ENCODE measurements around the gene SLC6A11.

DNA sequence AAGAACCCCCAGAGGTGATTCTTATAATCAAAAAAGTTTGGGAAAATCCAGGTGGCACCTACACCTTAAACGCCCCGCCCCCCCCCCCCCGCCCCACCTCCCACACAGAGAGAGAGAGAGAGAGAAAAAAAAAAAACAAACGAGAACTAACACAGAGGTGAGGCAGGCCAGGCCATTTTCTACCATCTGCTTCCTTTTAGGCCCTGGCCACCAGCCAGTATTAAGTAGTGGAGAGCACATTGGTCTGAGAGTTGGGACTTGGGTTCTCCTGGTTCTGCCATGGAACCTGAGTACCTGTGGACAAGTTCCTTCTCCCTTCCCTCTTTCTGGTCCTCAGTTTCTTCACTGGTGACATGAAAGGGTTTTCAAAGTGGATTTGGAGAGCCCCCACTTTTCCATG lies 60.6 kb downstream of the SLC6A11 start:
- TF ChIP-seq CHD1 (IDR thresholded peaks at IDR 0.05; ENCODE audit: low read depth, low read length) (no peak), EP300 (IDR thresholded peaks at IDR 0.05; ENCODE audit: borderline replicate concordance in 1 of 2, low read depth in 2 of 2, low read length in 2 of 2) (no peak), YY1 (IDR thresholded peaks at IDR 0.05; ENCODE audit: low read depth, low read length) (no peak), GABPA (IDR thresholded peaks at IDR 0.05; ENCODE audit: borderline replicate concordance, insufficient read depth, low read length) (no peak), POLR2A (IDR thresholded peaks at IDR 0.05; ENCODE audit: control extremely low read depth in 1 of 2, low read depth in 2 of 2, low read length in 2 of 2) (no peak), KDM1A (IDR thresholded peaks at IDR 0.05; ENCODE audit: borderline replicate concordance, low read length) (no peak), ZNF274 (IDR thresholded peaks at IDR 0.05; ENCODE audit: borderline replicate concordance, extremely low read depth, low read length) (no peak), FOSL1 (IDR thresholded peaks at IDR 0.05; ENCODE audit: insufficient read depth, low read depth, low read length) (no peak), POLR2AphosphoS5 (IDR thresholded peaks at IDR 0.05; ENCODE audit: low read depth, low read length) (no peak), SIX5 (IDR thresholded peaks at IDR 0.05; ENCODE audit: low read depth, low read length) (no peak), RFX5 (IDR thresholded peaks at IDR 0.05; ENCODE audit: borderline replicate concordance, low read depth, low read length) (no peak)
- TF ChIP-seq, protein P1, sequence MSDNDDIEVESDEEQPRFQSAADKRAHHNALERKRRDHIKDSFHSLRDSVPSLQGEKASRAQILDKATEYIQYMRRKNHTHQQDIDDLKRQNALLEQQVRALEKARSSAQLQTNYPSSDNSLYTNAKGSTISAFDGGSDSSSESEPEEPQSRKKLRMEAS (IDR thresholded peaks at IDR 0.05), result no peak
- TF ChIP-seq, protein P2, sequence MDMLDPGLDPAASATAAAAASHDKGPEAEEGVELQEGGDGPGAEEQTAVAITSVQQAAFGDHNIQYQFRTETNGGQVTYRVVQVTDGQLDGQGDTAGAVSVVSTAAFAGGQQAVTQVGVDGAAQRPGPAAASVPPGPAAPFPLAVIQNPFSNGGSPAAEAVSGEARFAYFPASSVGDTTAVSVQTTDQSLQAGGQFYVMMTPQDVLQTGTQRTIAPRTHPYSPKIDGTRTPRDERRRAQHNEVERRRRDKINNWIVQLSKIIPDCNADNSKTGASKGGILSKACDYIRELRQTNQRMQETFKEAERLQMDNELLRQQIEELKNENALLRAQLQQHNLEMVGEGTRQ (IDR thresholded peaks at IDR 0.05; ENCODE audit: low read length), result no peak
- TF ChIP-seq, protein P3, sequence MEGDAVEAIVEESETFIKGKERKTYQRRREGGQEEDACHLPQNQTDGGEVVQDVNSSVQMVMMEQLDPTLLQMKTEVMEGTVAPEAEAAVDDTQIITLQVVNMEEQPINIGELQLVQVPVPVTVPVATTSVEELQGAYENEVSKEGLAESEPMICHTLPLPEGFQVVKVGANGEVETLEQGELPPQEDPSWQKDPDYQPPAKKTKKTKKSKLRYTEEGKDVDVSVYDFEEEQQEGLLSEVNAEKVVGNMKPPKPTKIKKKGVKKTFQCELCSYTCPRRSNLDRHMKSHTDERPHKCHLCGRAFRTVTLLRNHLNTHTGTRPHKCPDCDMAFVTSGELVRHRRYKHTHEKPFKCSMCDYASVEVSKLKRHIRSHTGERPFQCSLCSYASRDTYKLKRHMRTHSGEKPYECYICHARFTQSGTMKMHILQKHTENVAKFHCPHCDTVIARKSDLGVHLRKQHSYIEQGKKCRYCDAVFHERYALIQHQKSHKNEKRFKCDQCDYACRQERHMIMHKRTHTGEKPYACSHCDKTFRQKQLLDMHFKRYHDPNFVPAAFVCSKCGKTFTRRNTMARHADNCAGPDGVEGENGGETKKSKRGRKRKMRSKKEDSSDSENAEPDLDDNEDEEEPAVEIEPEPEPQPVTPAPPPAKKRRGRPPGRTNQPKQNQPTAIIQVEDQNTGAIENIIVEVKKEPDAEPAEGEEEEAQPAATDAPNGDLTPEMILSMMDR (IDR thresholded peaks at IDR 0.05; ENCODE audit: control extremely low read depth in 1 of 3, insufficient read depth in 1 of 3, low read depth in 1 of 3, low read length in 3 of 3), result no peak

Measured in H1 (cell line).